ENCODE results near the gene EFHC1.

EFHC1 gene

DNA sequence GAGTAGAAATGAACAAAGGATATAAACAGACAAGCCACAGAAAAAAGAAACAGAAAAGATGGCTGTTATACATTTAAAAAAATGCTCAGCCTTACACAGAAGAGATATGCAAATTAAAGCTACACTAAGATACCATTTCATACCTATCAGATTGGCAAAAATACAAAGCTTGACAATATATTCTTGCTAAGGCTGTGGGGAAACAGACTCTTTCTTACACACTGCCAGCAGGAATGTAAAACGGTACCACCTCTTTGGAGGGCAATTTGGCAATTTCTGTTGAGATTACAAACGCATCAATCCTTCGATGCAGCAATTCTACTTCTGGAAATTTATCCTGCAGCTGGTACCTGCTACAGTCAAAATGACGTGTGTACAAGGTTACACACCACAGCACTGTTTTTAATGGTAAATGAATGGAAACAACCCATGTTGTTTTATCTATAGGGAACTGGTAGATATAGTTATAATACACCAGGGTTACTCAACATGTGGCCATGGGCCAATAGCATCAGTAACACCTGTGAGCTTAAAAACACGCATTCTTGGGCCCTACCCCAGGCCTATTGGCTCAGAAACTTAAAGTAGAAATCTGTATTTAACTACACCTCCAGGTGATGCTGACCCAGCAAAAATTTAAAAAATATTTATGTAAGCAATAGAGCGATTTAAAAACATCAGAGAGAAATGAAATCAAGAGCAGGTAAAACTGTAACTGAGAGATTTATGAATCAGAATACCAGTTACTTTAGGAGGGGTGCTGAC, 103.4 kb downstream of the EFHC1 start:
- Histone ChIP-seq H2AFZ (ENCODE audit: low read length) (no peak overlapping the region), H3F3A (ENCODE audit: low read depth) (no peaks in the 10 kb centered on the region), H3K79me2 (ENCODE audit: insufficient read depth, low read length) (peaks cover 95% of the 10 kb centered on the region), H3K36me3 (ENCODE audit: insufficient read depth, low read length) (peaks cover 28% of the 10 kb centered on the region; the same call in 1 of the 2 replicates), H3K4me3 (ENCODE audit: low read length, poor library complexity, severe bottlenecking) (no peak overlapping the region), H3K9me2 (replicated peaks; ENCODE audit: low read depth, low read length) (no peaks in the 10 kb centered on the region), H3K9me3 (ENCODE audit: insufficient read depth, low read depth, low read length) (no peaks in the 10 kb centered on the region), H3K4me1 (ENCODE audit: insufficient read depth, low read length, poor library complexity, severe bottlenecking) (peaks cover 16% of the 10 kb centered on the region), H3K27me3 (ENCODE audit: insufficient read depth, low read length, poor library complexity, severe bottlenecking) (no peaks in the 10 kb centered on the region), H4K20me1 (ENCODE audit: insufficient read depth, low read length, poor library complexity, severe bottlenecking) (no peaks in the 10 kb centered on the region), H3K9ac (ENCODE audit: low read depth, low read length, poor library complexity, severe bottlenecking) (no peak overlapping the region), H3K4me2 (ENCODE audit: low read depth, low read length, poor library complexity, severe bottlenecking) (no peak overlapping the region)
- TF ChIP-seq, protein P1, sequence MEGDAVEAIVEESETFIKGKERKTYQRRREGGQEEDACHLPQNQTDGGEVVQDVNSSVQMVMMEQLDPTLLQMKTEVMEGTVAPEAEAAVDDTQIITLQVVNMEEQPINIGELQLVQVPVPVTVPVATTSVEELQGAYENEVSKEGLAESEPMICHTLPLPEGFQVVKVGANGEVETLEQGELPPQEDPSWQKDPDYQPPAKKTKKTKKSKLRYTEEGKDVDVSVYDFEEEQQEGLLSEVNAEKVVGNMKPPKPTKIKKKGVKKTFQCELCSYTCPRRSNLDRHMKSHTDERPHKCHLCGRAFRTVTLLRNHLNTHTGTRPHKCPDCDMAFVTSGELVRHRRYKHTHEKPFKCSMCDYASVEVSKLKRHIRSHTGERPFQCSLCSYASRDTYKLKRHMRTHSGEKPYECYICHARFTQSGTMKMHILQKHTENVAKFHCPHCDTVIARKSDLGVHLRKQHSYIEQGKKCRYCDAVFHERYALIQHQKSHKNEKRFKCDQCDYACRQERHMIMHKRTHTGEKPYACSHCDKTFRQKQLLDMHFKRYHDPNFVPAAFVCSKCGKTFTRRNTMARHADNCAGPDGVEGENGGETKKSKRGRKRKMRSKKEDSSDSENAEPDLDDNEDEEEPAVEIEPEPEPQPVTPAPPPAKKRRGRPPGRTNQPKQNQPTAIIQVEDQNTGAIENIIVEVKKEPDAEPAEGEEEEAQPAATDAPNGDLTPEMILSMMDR (conservative IDR thresholded peaks at IDR 0.05; ENCODE audit: low read length) = no peak
- TF ChIP-seq EZH2phosphoT487 (IDR thresholded peaks at IDR 0.05; ENCODE audit: borderline replicate concordance) = no peak

GRCh38 chr6:52524918-52525317, 104.8 kb downstream of the EFHC1 start:
- no peak overlapping the region for H3K4me2 ChIP-seq (ENCODE audit: low read depth, low read length, poor library complexity, severe bottlenecking)
- peaks cover 20% of the 10 kb centered on the region; the same call in 1 of the 2 replicates for H3K36me3 ChIP-seq (ENCODE audit: insufficient read depth, low read length)
- H3K4me1 ChIP-seq (ENCODE audit: insufficient read depth, low read length, poor library complexity, severe bottlenecking) = peaks cover 16% of the 10 kb centered on the region
- H3K9me2 ChIP-seq (replicated peaks; ENCODE audit: low read depth, low read length) = no peaks in the 10 kb centered on the region
- no peaks in the 10 kb centered on the region for H4K20me1 ChIP-seq (ENCODE audit: insufficient read depth, low read length, poor library complexity, severe bottlenecking)
- H3F3A ChIP-seq (ENCODE audit: low read depth) = no peaks in the 10 kb centered on the region
- H3K9ac ChIP-seq (ENCODE audit: low read depth, low read length, poor library complexity, severe bottlenecking) = no peak overlapping the region
- H3K9me3 ChIP-seq (ENCODE audit: insufficient read depth, low read depth, low read length) = no peaks in the 10 kb centered on the region
- no peak overlapping the region for H2AFZ ChIP-seq (ENCODE audit: low read length)
- H3K4me3 ChIP-seq (ENCODE audit: low read length, poor library complexity, severe bottlenecking) = no peak overlapping the region
- peaks cover 93% of the 10 kb centered on the region for H3K79me2 ChIP-seq (ENCODE audit: insufficient read depth, low read length)
- no peak for TF ChIP-seq EZH2phosphoT487 (IDR thresholded peaks at IDR 0.05; ENCODE audit: borderline replicate concordance)
- no peaks in the 10 kb centered on the region for H3K27me3 ChIP-seq (ENCODE audit: insufficient read depth, low read length, poor library complexity, severe bottlenecking)

DNA sequence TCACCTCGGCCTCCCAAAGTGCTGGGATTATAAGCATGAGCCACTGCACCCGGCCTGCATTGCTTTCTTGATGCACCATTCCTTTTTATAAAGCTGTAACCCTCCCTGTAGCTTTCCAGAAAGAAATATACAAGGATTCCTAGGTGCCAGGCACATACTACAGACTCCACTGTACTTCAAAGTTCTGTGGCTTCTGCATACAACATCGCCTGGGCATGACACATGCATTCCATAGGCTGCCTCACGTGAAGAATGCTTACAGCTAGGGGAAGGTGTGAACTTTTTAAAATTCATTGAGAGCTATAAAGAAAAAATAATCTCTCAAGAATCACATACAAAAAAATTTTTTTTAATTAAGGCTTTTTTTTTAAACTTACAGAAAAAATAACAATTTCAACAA, 106.5 kb downstream of the EFHC1 start:
- peaks cover 24% of the 10 kb centered on the region; the same call in 1 of the 2 replicates for H3K36me3 ChIP-seq (ENCODE audit: insufficient read depth, low read length)
- no peaks in the 10 kb centered on the region for H4K20me1 ChIP-seq (ENCODE audit: insufficient read depth, low read length, poor library complexity, severe bottlenecking)
- H3K9me3 ChIP-seq (ENCODE audit: insufficient read depth, low read depth, low read length) = no peaks in the 10 kb centered on the region
- no peak for TF ChIP-seq EZH2phosphoT487 (IDR thresholded peaks at IDR 0.05; ENCODE audit: borderline replicate concordance)
- TF ChIP-seq, protein P1 (conservative IDR thresholded peaks at IDR 0.05; ENCODE audit: low read length) = no peak
- peaks cover 96% of the 10 kb centered on the region for H3K79me2 ChIP-seq (ENCODE audit: insufficient read depth, low read length)
- no peaks in the 10 kb centered on the region for H3F3A ChIP-seq (ENCODE audit: low read depth)
- no peak overlapping the region for H2AFZ ChIP-seq (ENCODE audit: low read length)
- H3K9me2 ChIP-seq (replicated peaks; ENCODE audit: low read depth, low read length) = no peaks in the 10 kb centered on the region
- H3K4me2 ChIP-seq (ENCODE audit: low read depth, low read length, poor library complexity, severe bottlenecking) = no peak overlapping the region
- no peak overlapping the region for H3K9ac ChIP-seq (ENCODE audit: low read depth, low read length, poor library complexity, severe bottlenecking)
- H3K4me3 ChIP-seq (ENCODE audit: low read length, poor library complexity, severe bottlenecking) = no peak overlapping the region
- H3K27me3 ChIP-seq (ENCODE audit: insufficient read depth, low read length, poor library complexity, severe bottlenecking) = no peaks in the 10 kb centered on the region
- H3K4me1 ChIP-seq (ENCODE audit: insufficient read depth, low read length, poor library complexity, severe bottlenecking) = peaks cover 23% of the 10 kb centered on the region

Data from Loucy (cell line).